IMR-90 (cell line): ENCODE measurements around the gene SLC22A15. TPM values are rescaled to one million over a fixed set of nuclear protein-coding genes. Genes with fewer than 3 reads are reported as not detected.

Experiments used
- ATAC-seq: fragments of 200-7000 bp; cut with Tn5 transposase; 2 replicates; pipeline ENCODE4 v1.9.1; 2020; ENCODE audit warnings: low read depth, mild to moderate bottlenecking, moderate library complexity
- BruUV-seq: library from RNA; stranded (reverse); fragments of 400-500 nt; replicated peaks from 2 replicates; lab custom pipeline; 2021; lab: Mats Ljungman, UMichigan
- CTCF ChIA-PET: fragments of 300-600 bp; formaldehyde crosslinking; extraction: SDS; loops from one replicate; lab custom pipeline; 2021; ENCODE audit warnings: antibody characterized with exemption; lab: Yijun Ruan, JAX
- POLR2A ChIA-PET: fragments of 300-600 bp; sonication (Branson Sonifier 250); formaldehyde crosslinking; loops from one replicate; lab custom pipeline; 2022; ENCODE audit warnings: antibody characterized with exemption; ENCODE audit not compliant: unreplicated experiment; lab: Charles Lee
- DNase-seq: peaks from one replicate; pipeline ENCODE4 v3.0.0; 2013
- H2AFZ ChIP-seq: replicated peaks from 2 replicates; pipeline ENCODE3; 2013; ENCODE audit warnings: low read length, mild to moderate bottlenecking; ENCODE audit not compliant: poor library complexity
- H2AK5ac ChIP-seq: 2 replicates; pipeline ENCODE4 v1.6.1; 2013; ENCODE audit warnings: low read depth, low read length, inconsistent platforms
- H2AK9ac ChIP-seq: replicated peaks from 2 replicates; pipeline ENCODE3; 2013; ENCODE audit warnings: mild to moderate bottlenecking, low read depth, low read length, moderate library complexity; ENCODE audit not compliant: poor library complexity
- H2BK120ac ChIP-seq: 2 replicates; pipeline ENCODE4 v1.6.1; 2013; ENCODE audit warnings: low read depth, low read length, inconsistent platforms
- H2BK15ac ChIP-seq: 3 replicates; pipeline ENCODE4 v1.6.1; 2013; ENCODE audit warnings: low read depth, low read length, inconsistent platforms
- H2BK20ac ChIP-seq: 2 replicates; pipeline ENCODE4 v1.6.1; 2013; ENCODE audit warnings: low read depth, mild to moderate bottlenecking, inconsistent platforms, low read length, moderate library complexity
- H2BK5ac ChIP-seq: 2 replicates; pipeline ENCODE4 v1.6.1; 2013; ENCODE audit warnings: mild to moderate bottlenecking, low read depth, low read length, inconsistent platforms; ENCODE audit not compliant: poor library complexity, severe bottlenecking
- H3K14ac ChIP-seq: replicated peaks from 2 replicates; pipeline ENCODE4 v1.6.1; 2013; ENCODE audit warnings: low read depth, low read length, inconsistent platforms
- H3K18ac ChIP-seq: 2 replicates; pipeline ENCODE4 v1.6.1; 2013; ENCODE audit warnings: low read depth, low read length, control low read depth
- H3K23ac ChIP-seq: 2 replicates; pipeline ENCODE4 v1.6.1; 2013; ENCODE audit warnings: low read depth, low read length, inconsistent platforms
- H3K27ac ChIP-seq: 2 replicates; pipeline ENCODE4 v1.5.1; 2013; ENCODE audit warnings: mild to moderate bottlenecking, control low read depth, low read length; ENCODE audit not compliant: insufficient read depth
- H3K27me3 ChIP-seq: 2 replicates; pipeline ENCODE4 v1.6.1; 2013; ENCODE audit warnings: low read length; ENCODE audit not compliant: control insufficient read depth, insufficient read depth
- H3K36me3 ChIP-seq: 2 replicates; pipeline ENCODE4 v1.6.1; 2013; ENCODE audit warnings: low read length, mixed read lengths; ENCODE audit not compliant: control insufficient read depth, insufficient read depth
- H3K4ac ChIP-seq: 2 replicates; pipeline ENCODE4 v1.6.1; 2013; ENCODE audit warnings: low read depth, low read length, inconsistent platforms
- H3K4me1 ChIP-seq: 2 replicates; pipeline ENCODE4 v1.6.1; 2013; ENCODE audit warnings: low read length, mixed read lengths; ENCODE audit not compliant: control insufficient read depth, insufficient read depth
- H3K4me2 ChIP-seq: 2 replicates; pipeline ENCODE4 v1.6.1; 2013; ENCODE audit warnings: low read depth, mild to moderate bottlenecking, control low read depth, low read length, moderate library complexity
- H3K4me3 ChIP-seq: 2 replicates; pipeline ENCODE4 v1.5.1; 2013; ENCODE audit warnings: low read depth, mild to moderate bottlenecking, control low read depth, low read length, moderate library complexity; ENCODE audit not compliant: insufficient read depth
- H3K56ac ChIP-seq: 2 replicates; pipeline ENCODE4 v1.6.1; 2013; ENCODE audit warnings: low read length, inconsistent platforms; ENCODE audit not compliant: insufficient read depth; ENCODE audit errors: extremely low read depth
- H3K79me1 ChIP-seq, 2 experiments: 2 replicates each; pipeline ENCODE4 v1.6.1; 2013; ENCODE audit warnings: low read length in 2 of 2, inconsistent platforms in 1 of 2, low read depth in 1 of 2
- H3K9ac ChIP-seq: 2 replicates; pipeline ENCODE4 v1.6.1; 2013; ENCODE audit warnings: low read depth, low read length, control low read depth
- H3K9me1 ChIP-seq: 2 replicates; pipeline ENCODE4 v1.6.1; 2013; ENCODE audit warnings: low read length, inconsistent platforms; ENCODE audit not compliant: insufficient read depth
- H3K9me3 ChIP-seq: 2 replicates; pipeline ENCODE4 v1.6.1; 2013; ENCODE audit warnings: low read length; ENCODE audit not compliant: control insufficient read depth, insufficient read depth
- H4K20me1 ChIP-seq: 2 replicates; pipeline ENCODE4 v1.6.1; 2013; ENCODE audit warnings: low read length, inconsistent platforms; ENCODE audit not compliant: insufficient read depth
- H4K5ac ChIP-seq: 2 replicates; pipeline ENCODE4 v1.6.1; 2013; ENCODE audit warnings: mild to moderate bottlenecking, low read depth, low read length, control low read depth
- H4K8ac ChIP-seq, 2 experiments: 2 replicates each; pipeline ENCODE4 v1.6.1; 2013; ENCODE audit warnings: low read depth in 2 of 2, low read length in 2 of 2, control low read depth in 1 of 2, inconsistent platforms in 1 of 2
- H4K91ac ChIP-seq: 2 replicates; pipeline ENCODE4 v1.6.1; 2013; ENCODE audit warnings: low read depth, low read length, inconsistent platforms; ENCODE audit not compliant: insufficient read depth
- BHLHE40 ChIP-seq: fragments of 150-350 bp; IDR thresholded peaks from 2 replicates; pipeline ENCODE4 v1.6.1; 2016; ENCODE audit warnings: mild to moderate bottlenecking, low read depth, low read length
- CEBPB ChIP-seq: IDR thresholded peaks from 2 replicates; pipeline ENCODE4 v1.6.1; 2012; ENCODE audit warnings: low read depth, low read length, improper control_type of control experiment
- CHD1 ChIP-seq: IDR thresholded peaks from 2 replicates; pipeline ENCODE4 v1.6.1; 2012; ENCODE audit warnings: low read depth, low read length, improper control_type of control experiment
- ELK1 ChIP-seq: fragments of 150-350 bp; IDR thresholded peaks from 2 replicates; pipeline ENCODE4 v1.6.1; 2016; ENCODE audit warnings: low read depth, mild to moderate bottlenecking, low read length, moderate library complexity, borderline replicate concordance
- FOS ChIP-seq: fragments of 150-350 bp; IDR thresholded peaks from 2 replicates; pipeline ENCODE4 v1.6.1; 2016; ENCODE audit warnings: low read depth, low read length
- MAFK ChIP-seq: IDR thresholded peaks from 2 replicates; pipeline ENCODE4 v1.6.1; 2012; ENCODE audit warnings: low read depth, low read length, improper control_type of control experiment
- MAZ ChIP-seq: IDR thresholded peaks from 2 replicates; pipeline ENCODE4 v1.6.1; 2012; ENCODE audit warnings: low read depth, mild to moderate bottlenecking, low read length, improper control_type of control experiment, moderate library complexity, borderline replicate concordance
- MXI1 ChIP-seq: IDR thresholded peaks from 2 replicates; pipeline ENCODE4 v1.6.1; 2012; ENCODE audit warnings: low read depth, mild to moderate bottlenecking, low read length, moderate library complexity, borderline replicate concordance
- NFE2L2 ChIP-seq: fragments of 150-350 bp; IDR thresholded peaks from 2 replicates; pipeline ENCODE4 v1.6.1; 2016; ENCODE audit warnings: low read depth, mild to moderate bottlenecking, low read length
- POLR2A ChIP-seq: IDR thresholded peaks from 2 replicates; pipeline ENCODE4 v1.6.1; 2012; ENCODE audit warnings: mild to moderate bottlenecking, low read depth, low read length
- RAD21 ChIP-seq: IDR thresholded peaks from 2 replicates; pipeline ENCODE4 v1.6.1; 2012; ENCODE audit warnings: low read length, improper control_type of control experiment
- RCOR1 ChIP-seq: IDR thresholded peaks from 2 replicates; pipeline ENCODE4 v1.6.1; 2012; ENCODE audit warnings: mild to moderate bottlenecking, low read length, improper control_type of control experiment; ENCODE audit not compliant: insufficient replicate concordance
- RFX5 ChIP-seq: IDR thresholded peaks from 2 replicates; pipeline ENCODE4 v1.8.0; 2012; ENCODE audit warnings: low read depth, mild to moderate bottlenecking, low read length, moderate library complexity
- SMC3 ChIP-seq: fragments of 150-350 bp; IDR thresholded peaks from 2 replicates; pipeline ENCODE4 v1.6.1; 2016; ENCODE audit warnings: low read depth, mild to moderate bottlenecking, antibody characterized with exemption, low read length, moderate library complexity
- WGBS, 2 experiments: methylation state at CpG; one replicate each; pipeline versions ENCODE4 v1.1.5 to v1.1.7; 2013; ENCODE audit warnings: missing lambda C conversion rate in 2 of 2; ENCODE audit not compliant: insufficient read length in 1 of 2; ENCODE audit errors: extremely low coverage in 2 of 2; 5-methylcytosine and 5-hydroxymethylcytosine counted together
- dilution Hi-C: fragments of 300-500 bp; cut with HindIII; formaldehyde crosslinking; loops from one replicate; pipeline ENCODE4 v1.14.3; 2018; ENCODE audit warnings: low sequenced_read_pairs; ENCODE audit not compliant: unreplicated experiment
- in situ Hi-C: fragments of 300-500 bp; cut with MboI; formaldehyde crosslinking; loops from 3 replicates; pipeline ENCODE4 v1.14.3; 2019; ENCODE audit warnings: low sequenced_read_pairs, inconsistent platforms, mixed read lengths
- intact Hi-C: fragments of 100-400 bp; cut with micrococcal nuclease; formaldehyde crosslinking; loops from 2 replicates; pipeline ENCODE4 v1.10.0; 2022
- polyA plus RNA-seq, 3 experiments: library from polyadenylated mRNA; depleted of rRNA; stranded (reverse); fragments of >200 nt; gene quantifications; 2 replicates each; pipeline ENCODE4 v1.2.3, GENCODE V29; 2012; ENCODE audit warnings: low replicate concordance in 1 of 3
- total RNA-seq: library from RNA; depleted of rRNA; stranded (reverse); fragments of >200 nt; gene quantifications from 2 replicates; pipeline ENCODE4 v1.2.3, GENCODE V29; 2012
- TF ChIP-seq, protein P1 (sequence below): conservative IDR thresholded peaks from 2 replicates; pipeline ENCODE4 v1.5.1; 2012; ENCODE audit warnings: mild to moderate bottlenecking, low read depth, low read length, improper control_type of control experiment
- TF ChIP-seq, protein P2 (sequence below): fragments of 150-350 bp; IDR thresholded peaks from 2 replicates; pipeline ENCODE4 v1.6.1; 2017; ENCODE audit warnings: mild to moderate bottlenecking, antibody characterized with exemption, low read length, low read depth

Gene SLC22A15
- total and polyA plus RNA-seq, 2 of the 4 experiments (the other 2 are of a cell fraction): under 0.01 to 0.02 TPM

DNA sequence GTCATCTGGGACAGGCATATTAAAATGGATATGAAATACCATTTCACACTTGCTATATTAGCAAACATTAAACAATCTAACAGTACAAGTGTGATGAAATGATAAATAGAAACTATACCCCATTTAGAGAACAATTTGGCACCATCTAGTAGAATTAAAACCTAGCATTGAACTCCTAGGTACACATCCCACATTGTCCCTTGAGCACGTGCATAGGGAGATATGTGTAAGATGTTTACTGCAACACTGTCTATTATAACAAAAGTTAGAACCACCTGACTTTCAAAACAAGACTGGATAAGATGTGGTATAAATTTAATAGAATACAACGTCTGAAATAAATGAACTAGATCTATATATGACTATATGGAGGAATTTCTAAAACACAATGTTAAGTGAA is 3.8 kb downstream of the SLC22A15 start:
- Histone ChIP-seq H2AK5ac (no peak overlapping the region), H2AFZ (no peak overlapping the region), H4K5ac (no peak overlapping the region), H3K56ac (no peak overlapping the region), H3K79me1 (no peaks in the 10 kb centered on the region), H3K4me1 (no peaks in the 10 kb centered on the region), H3K4ac (no peak overlapping the region), H3K27me3 (peaks cover 23% of the 10 kb centered on the region), H4K91ac (no peak overlapping the region), H4K20me1 (no peaks in the 10 kb centered on the region), H3K4me3 (no peak overlapping the region), H2BK120ac (no peak overlapping the region), H3K36me3 (no peaks in the 10 kb centered on the region), H2BK5ac (no peak overlapping the region), H4K8ac (no peak overlapping the region), H2BK15ac (no peak overlapping the region), H2AK9ac (no peak overlapping the region), H3K27ac (no peak overlapping the region), H3K23ac (no peak overlapping the region), H3K18ac (no peak overlapping the region), H3K9me1 (no peaks in the 10 kb centered on the region), H3K9ac (no peak overlapping the region), H2BK20ac (no peak overlapping the region), H3K14ac (no peak overlapping the region), H3K9me3 (peaks cover 3% of the 10 kb centered on the region; the same call in 1 of the 2 replicates), H3K4me2 (no peak overlapping the region)
- no CpG with 5 or more reads among the region's 2 CpGs for WGBS, 2 experiments
- in situ Hi-C loops: loop anchor here (10.0 kb wide), 1 partner anchor 175 kb away; no protein-coding TSS in a partner anchor
- no TSS peak for BruUV-seq
- ATAC-seq: no peak
- DNase-seq: no peak
- dilution Hi-C loops: no loop called here
- CTCF ChIA-PET: no interaction called here
- POLR2A ChIA-PET: no interaction called here
- TF ChIP-seq MAFK (no peak), ELK1 (no peak), CEBPB (no peak), CHD1 (no peak), POLR2A (no peak), MAZ (no peak), BHLHE40 (no peak), RCOR1 (no peak), SMC3 (no peak), NFE2L2 (no peak), FOS (no peak), RAD21 (no peak), MXI1 (no peak), RFX5 (no peak)
- TF ChIP-seq, protein P1, sequence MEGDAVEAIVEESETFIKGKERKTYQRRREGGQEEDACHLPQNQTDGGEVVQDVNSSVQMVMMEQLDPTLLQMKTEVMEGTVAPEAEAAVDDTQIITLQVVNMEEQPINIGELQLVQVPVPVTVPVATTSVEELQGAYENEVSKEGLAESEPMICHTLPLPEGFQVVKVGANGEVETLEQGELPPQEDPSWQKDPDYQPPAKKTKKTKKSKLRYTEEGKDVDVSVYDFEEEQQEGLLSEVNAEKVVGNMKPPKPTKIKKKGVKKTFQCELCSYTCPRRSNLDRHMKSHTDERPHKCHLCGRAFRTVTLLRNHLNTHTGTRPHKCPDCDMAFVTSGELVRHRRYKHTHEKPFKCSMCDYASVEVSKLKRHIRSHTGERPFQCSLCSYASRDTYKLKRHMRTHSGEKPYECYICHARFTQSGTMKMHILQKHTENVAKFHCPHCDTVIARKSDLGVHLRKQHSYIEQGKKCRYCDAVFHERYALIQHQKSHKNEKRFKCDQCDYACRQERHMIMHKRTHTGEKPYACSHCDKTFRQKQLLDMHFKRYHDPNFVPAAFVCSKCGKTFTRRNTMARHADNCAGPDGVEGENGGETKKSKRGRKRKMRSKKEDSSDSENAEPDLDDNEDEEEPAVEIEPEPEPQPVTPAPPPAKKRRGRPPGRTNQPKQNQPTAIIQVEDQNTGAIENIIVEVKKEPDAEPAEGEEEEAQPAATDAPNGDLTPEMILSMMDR: no peak
- TF ChIP-seq, protein P2, sequence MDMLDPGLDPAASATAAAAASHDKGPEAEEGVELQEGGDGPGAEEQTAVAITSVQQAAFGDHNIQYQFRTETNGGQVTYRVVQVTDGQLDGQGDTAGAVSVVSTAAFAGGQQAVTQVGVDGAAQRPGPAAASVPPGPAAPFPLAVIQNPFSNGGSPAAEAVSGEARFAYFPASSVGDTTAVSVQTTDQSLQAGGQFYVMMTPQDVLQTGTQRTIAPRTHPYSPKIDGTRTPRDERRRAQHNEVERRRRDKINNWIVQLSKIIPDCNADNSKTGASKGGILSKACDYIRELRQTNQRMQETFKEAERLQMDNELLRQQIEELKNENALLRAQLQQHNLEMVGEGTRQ: no peak
- intact Hi-C loops: loop anchor here (10.0 kb wide), 1 partner anchor 375 kb away; no protein-coding TSS in a partner anchor
